Upper lobe of right lung (tissue), 1 donor: ENCODE results near the gene PSEN2. TPM values are rescaled to one million over a fixed set of nuclear protein-coding genes. Genes with fewer than 3 reads are reported as not detected.
A peak's percentile ranks its signal among the peaks of the same experiment; 100 is the strongest.

Experiments used
- ATAC-seq: fragments of 200-7000 bp; cut with Tn5 transposase; one replicate; pipeline ENCODE4 v1.9.1; 2020; ENCODE audit warnings: mild to moderate bottlenecking, moderate library complexity
- DNase-seq: peaks from one replicate; pipeline ENCODE4 v3.0.0-alpha.2; 2020
- H3K27ac ChIP-seq: fragments of 200-600 bp; one replicate; pipeline ENCODE4 v1.8.0; 2022
- H3K27me3 ChIP-seq: fragments of 200-600 bp; one replicate; pipeline ENCODE4 v1.8.0; 2022; ENCODE audit warnings: mild to moderate bottlenecking
- H3K36me3 ChIP-seq: fragments of 200-600 bp; one replicate; pipeline ENCODE4 v1.8.0; 2022
- H3K4me1 ChIP-seq: fragments of 200-600 bp; one replicate; pipeline ENCODE4 v1.8.0; 2022
- H3K4me3 ChIP-seq: fragments of 200-600 bp; one replicate; pipeline ENCODE4 v1.8.0; 2022; ENCODE audit warnings: mild to moderate bottlenecking
- H3K9me3 ChIP-seq: fragments of 200-600 bp; one replicate; pipeline ENCODE4 v1.8.0; 2022
- intact Hi-C: fragments of 100-400 bp; cut with DNase I; formaldehyde crosslinking; loops from one replicate; pipeline ENCODE4 v1.11.0; 2022
- total RNA-seq: library from RNA; stranded (reverse); fragmentation: NEBNext Ultra II Directional; extraction: Animal tissue kit (Norgen Biotek cat#: 25700); gene quantifications from one replicate; pipeline ENCODE4 v1.2.1, GENCODE V29; 2021
- TF ChIP-seq, protein P1 (sequence below): fragments of 200-600 bp; IDR thresholded peaks from one replicate; pipeline ENCODE4 v1.8.0; 2022; ENCODE audit warnings: antibody characterized with exemption
- donor health status: DM: no; HTN: yes; CAD: no; lungs with severe emphysema.

The PSEN2 gene
- total RNA-seq, 1 donor from 2014 or later, result 22.7 TPM

DNA sequence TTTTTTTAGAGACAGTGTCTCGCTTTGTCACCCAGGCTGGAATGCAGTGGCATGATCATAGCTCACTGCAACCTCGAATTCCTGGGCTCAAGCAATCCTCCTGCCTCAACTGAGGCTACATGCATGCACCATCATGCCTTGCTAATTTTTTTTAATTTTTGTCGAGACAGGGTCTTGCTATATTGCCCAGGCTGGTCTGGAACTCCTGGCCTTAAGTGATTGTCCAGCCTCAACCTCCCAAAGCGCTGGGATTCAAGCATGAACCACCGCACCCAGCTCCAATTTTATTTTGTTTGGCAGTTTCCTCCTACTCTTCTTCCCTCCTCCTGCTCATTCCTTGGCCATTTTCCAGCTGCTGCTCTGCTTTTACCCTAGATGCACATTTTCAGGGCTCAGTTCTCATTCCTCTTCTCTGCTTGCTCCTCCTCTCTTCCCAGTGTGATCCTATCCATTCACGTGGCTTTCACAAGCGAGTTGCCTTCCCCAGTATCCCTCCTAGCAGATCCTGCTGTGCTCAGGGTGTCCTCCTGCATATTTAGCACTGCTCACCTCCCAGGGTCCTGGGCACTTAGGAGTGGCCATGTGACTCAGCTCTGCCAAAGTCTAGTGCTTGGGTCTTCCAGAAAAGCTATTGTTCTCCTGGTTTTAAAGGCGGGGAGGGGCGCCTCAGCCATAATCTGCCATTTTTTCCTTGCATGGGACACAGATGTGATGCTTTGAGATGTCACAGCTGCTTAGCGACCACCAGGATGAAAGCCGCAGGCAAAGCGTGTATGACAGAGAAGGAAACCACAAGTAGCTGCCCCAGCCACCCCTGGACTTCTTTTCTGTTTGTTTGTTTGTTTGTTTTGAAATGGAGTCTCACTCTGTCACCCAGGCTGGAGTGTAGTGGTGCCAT lies 33.7 kb downstream of the PSEN2 start:
- intact Hi-C loops, result no loop called here
- DNase-seq, result no peak

GRCh38 chr1:226904772-226905171 lies 34.4 kb downstream of the PSEN2 start:
- TF ChIP-seq, protein P1, sequence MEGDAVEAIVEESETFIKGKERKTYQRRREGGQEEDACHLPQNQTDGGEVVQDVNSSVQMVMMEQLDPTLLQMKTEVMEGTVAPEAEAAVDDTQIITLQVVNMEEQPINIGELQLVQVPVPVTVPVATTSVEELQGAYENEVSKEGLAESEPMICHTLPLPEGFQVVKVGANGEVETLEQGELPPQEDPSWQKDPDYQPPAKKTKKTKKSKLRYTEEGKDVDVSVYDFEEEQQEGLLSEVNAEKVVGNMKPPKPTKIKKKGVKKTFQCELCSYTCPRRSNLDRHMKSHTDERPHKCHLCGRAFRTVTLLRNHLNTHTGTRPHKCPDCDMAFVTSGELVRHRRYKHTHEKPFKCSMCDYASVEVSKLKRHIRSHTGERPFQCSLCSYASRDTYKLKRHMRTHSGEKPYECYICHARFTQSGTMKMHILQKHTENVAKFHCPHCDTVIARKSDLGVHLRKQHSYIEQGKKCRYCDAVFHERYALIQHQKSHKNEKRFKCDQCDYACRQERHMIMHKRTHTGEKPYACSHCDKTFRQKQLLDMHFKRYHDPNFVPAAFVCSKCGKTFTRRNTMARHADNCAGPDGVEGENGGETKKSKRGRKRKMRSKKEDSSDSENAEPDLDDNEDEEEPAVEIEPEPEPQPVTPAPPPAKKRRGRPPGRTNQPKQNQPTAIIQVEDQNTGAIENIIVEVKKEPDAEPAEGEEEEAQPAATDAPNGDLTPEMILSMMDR, result no peak
- no peak overlapping the region for H3K4me3 ChIP-seq
- no peaks in the 10 kb centered on the region for H3K4me1 ChIP-seq
- no peak overlapping the region for H3K27ac ChIP-seq
- no peaks in the 10 kb centered on the region for H3K9me3 ChIP-seq
- H3K27me3 ChIP-seq, result no peaks in the 10 kb centered on the region
- H3K36me3 ChIP-seq, result no peaks in the 10 kb centered on the region
- ATAC-seq (no peak), DNase-seq (no peak)
- intact Hi-C loops, result no loop called here

More for the DNA sequence above, 33.7 kb downstream of the PSEN2 start:
- no peak for ATAC-seq
- Histone ChIP-seq H3K36me3 (peaks cover 6% of the 10 kb centered on the region), H3K27me3 (no peaks in the 10 kb centered on the region), H3K27ac (no peak overlapping the region), H3K4me1 (no peaks in the 10 kb centered on the region), H3K4me3 (no peak overlapping the region), H3K9me3 (no peaks in the 10 kb centered on the region)
- TF ChIP-seq, protein P1, result no peak

DNA sequence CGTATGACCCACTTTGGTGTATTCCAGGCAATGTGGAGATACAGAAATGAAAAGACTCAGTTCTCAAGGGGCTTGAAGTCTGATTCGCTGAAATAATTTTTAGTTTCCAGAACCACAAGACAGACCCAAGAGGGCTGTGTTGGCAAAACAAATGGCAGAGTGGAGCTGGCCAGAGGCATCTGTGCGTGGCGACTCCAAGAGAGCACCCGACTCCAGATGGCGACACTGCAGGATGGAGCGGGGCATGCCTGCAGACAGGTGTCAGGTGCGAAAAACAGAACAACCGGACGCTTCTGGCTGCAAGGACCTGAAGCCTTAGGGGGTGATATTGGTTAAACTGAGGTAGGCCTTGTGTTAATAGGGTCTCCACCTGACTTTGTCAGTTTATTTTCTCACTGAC lies 38.0 kb downstream of the PSEN2 start:
- Histone ChIP-seq H3K4me3 (no peak overlapping the region), H3K27me3 (no peaks in the 10 kb centered on the region), H3K4me1 (no peaks in the 10 kb centered on the region), H3K36me3 (no peaks in the 10 kb centered on the region), H3K9me3 (no peaks in the 10 kb centered on the region), H3K27ac (no peak overlapping the region)
- ATAC-seq (no peak), DNase-seq (no peak)
- TF ChIP-seq, protein P1, result no peak
- intact Hi-C loops, result no loop called here

GRCh38 chr1:226908913-226909312 lies 38.5 kb downstream of the PSEN2 start:
- no peaks in the 10 kb centered on the region for H3K27me3 ChIP-seq
- H3K27ac ChIP-seq, result no peak overlapping the region
- DNase-seq, result no peak
- H3K4me3 ChIP-seq, result no peak overlapping the region
- H3K9me3 ChIP-seq, result no peaks in the 10 kb centered on the region
- TF ChIP-seq, protein P1, result no peak
- H3K36me3 ChIP-seq, result no peaks in the 10 kb centered on the region
- H3K4me1 ChIP-seq, result no peaks in the 10 kb centered on the region
- intact Hi-C loops, result no loop called here
- ATAC-seq, result no peak

DNA sequence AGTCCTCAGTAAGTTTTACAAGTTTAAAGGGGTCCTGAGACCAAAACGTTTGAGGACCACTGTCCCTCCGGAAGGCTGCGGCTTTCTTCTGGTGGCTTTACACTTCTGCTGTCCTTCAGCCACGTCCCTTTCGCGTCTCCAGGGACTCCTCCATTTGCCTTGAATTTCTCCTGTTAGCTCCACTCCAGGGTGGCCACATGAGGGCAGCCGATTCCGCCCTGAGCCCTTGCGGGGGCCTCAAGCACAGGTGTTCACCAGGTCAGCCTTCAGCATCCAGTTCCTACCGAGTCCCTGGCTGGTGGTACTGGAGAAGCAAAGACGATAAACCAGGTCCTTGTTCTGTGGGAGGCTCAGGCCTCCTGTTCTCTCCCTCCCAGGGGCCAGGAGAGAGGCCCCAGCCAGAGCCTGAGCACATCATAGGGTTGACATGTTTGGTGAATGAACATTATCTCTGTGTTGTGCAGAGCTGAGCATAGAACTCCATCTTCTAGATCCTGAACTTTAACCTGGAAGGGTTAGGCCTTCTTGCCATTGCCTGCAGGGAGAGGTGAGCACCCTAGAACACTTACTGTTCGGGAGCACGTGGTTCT lies 42.3 kb downstream of the PSEN2 start:
- no peak overlapping the region for H3K4me3 ChIP-seq
- ATAC-seq (peak; percentile 94), DNase-seq (peak; percentile 83)
- TF ChIP-seq, protein P1, result peak; percentile 60
- intact Hi-C loops, result no loop called here
- H3K9me3 ChIP-seq, result no peaks in the 10 kb centered on the region
- H3K27ac ChIP-seq, result no peak overlapping the region
- no peaks in the 10 kb centered on the region for H3K4me1 ChIP-seq
- no peaks in the 10 kb centered on the region for H3K36me3 ChIP-seq
- no peaks in the 10 kb centered on the region for H3K27me3 ChIP-seq
